ENCODE results near the gene BCL6. TPM values are rescaled to one million over a fixed set of nuclear protein-coding genes. Genes with fewer than 3 reads are reported as not detected.

The BCL6 gene
- total RNA-seq, 1 experiment from 2014 or later, result 2.8 TPM

DNA sequence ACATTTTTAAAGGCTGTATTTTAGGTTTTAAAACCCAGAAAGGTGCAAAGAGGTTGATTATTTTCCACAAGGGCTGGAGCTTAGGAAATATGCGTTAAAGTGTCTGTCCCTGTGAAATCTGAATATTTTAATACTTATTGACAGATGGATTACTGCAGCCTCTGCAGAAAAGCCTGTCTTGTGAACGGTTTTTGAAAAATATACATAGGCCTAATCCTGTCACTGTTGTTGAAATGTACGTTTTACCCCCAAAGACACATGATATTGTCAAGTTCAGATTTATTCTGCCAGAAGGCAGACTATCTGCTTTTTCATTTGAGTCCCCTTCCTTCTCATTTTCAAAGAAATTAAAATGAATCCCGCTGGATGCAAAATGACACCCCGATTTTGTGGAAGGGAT, 2.2 kb upstream of the BCL6 start:
- Histone ChIP-seq H3K36me3 (replicated peaks; ENCODE audit: control insufficient read depth, insufficient read depth, low read length) (no peaks in the 10 kb centered on the region), H3K27me3 (ENCODE audit: control insufficient read depth, insufficient read depth, low read length) (peaks cover 18% of the 10 kb centered on the region), H3K4me3 (ENCODE audit: insufficient read depth, low read depth, low read length) (no peak overlapping the region)
- no peak for DNase-seq

DNA sequence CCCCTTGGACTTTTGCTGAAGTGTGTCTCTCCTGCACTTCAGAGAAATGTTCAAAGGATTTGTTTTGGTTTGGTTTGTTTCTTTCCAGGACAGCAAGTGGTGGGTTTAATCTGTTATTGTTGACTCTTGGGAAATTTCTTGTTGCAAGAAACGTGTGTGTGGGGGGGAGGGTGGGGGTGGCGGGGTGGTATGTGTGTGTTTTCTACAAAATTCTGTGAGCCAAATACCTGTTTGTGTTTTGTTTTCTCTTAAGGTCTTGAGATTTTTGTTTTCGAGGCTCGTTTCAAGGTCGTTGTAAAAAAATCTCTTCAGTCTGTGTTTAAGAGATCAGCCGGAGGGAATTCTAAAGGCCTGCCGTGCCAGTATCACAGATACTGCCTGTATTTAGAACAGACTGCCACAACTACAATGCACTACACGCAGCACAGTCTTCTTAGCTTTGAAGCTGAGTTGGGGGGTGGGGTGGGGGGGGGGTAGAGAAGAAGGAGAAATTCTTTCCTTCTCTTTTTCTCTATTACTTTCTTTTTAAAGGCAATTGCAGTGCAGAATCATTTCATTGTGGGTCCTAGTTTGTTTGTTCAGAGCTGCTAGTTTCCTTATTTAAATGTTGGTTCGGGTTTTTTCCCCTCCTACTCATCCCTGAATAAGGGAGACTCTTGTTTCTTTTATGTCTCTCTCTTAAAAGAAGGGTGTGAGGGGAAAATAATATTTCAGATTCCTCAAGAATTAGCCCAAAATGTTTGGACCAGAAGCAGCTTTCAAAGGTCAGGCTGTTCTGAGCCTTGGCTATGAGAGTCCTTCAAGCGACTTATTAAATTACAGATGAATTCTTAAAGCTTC, 1.4 kb upstream of the BCL6 start:
- Histone ChIP-seq H3K27me3 (ENCODE audit: control insufficient read depth, insufficient read depth, low read length) (peaks cover 19% of the 10 kb centered on the region), H3K4me3 (ENCODE audit: insufficient read depth, low read depth, low read length) (no peak overlapping the region), H3K36me3 (replicated peaks; ENCODE audit: control insufficient read depth, insufficient read depth, low read length) (no peaks in the 10 kb centered on the region)
- peak; percentile 28 for DNase-seq

DNA sequence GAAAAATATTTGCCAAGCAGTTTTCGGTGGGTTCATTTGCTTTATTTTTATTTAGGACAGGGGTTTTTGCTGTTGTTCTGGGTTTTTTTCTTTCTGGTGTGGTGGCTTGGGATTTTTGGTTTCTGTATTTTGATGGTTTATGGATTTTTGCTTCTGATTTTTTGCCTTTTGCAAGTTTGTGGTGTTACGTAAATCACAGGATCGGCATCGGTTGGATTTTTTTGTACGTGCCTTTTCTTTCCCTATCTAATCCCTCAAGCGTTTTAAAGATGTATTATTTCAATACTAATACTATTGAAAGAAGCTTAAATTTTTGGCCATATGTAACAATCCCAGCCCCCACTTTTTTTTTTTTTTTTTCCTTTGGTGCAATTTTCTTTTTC, 782 bp upstream of the BCL6 start:
- Histone ChIP-seq H3K27me3 (ENCODE audit: control insufficient read depth, insufficient read depth, low read length) (peaks cover 26% of the 10 kb centered on the region), H3K4me3 (ENCODE audit: insufficient read depth, low read depth, low read length) (peak overlapping the region; percentile 32), H3K36me3 (replicated peaks; ENCODE audit: control insufficient read depth, insufficient read depth, low read length) (no peaks in the 10 kb centered on the region)
- no peak for DNase-seq

DNA sequence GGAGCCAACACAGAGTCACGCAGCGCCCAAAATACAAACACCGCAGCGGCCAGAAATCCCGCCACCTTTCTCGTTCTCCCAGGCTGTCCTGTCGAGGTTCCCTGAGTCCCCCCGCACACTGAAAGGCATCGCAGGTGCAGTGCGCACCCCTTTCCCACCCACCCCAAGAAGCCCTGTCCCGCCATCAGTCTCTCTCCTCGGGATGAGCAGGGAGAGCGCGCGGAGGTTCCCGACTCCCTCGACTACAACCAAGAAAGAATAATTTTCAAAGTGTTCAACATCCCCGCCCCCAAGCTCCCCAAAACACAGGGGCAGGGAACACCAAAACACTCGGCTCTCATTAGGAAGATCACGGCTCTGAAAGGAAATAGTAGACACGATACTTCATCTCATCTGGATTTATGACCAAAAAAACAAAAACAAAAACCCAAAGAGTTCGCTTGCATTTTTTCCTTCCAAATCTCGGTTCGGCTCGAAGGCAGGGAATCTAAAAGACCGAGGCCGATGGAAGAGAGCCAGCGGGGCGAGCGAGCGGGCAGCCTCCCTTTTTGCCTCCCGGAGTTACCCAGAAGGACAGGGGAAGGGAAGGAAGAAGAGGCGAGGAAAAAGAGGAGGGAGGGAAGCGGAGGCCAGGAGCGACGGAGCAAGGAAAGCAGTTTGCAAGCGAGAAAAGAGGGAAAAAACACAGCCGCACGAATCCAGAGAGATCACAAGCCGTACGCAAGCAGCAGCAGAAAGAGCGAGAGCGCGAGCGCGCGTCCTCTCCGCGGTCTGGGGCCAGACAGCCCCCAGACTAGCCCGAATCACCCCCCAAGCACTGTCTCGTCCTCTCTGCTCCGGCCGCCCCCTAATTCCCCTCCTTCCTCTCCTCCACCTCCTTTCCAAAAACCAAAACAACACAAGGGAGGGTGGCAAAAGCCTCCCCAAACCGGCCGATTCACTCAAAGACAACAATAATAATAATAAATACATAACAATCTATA, 808 bp downstream of the BCL6 start:
- Histone ChIP-seq H3K27me3 (ENCODE audit: control insufficient read depth, insufficient read depth, low read length) (peaks cover 29% of the 10 kb centered on the region), H3K4me3 (ENCODE audit: insufficient read depth, low read depth, low read length) (peak overlapping the region; percentile 79), H3K36me3 (replicated peaks; ENCODE audit: control insufficient read depth, insufficient read depth, low read length) (no peaks in the 10 kb centered on the region)
- peak; percentile 74 for DNase-seq

DNA sequence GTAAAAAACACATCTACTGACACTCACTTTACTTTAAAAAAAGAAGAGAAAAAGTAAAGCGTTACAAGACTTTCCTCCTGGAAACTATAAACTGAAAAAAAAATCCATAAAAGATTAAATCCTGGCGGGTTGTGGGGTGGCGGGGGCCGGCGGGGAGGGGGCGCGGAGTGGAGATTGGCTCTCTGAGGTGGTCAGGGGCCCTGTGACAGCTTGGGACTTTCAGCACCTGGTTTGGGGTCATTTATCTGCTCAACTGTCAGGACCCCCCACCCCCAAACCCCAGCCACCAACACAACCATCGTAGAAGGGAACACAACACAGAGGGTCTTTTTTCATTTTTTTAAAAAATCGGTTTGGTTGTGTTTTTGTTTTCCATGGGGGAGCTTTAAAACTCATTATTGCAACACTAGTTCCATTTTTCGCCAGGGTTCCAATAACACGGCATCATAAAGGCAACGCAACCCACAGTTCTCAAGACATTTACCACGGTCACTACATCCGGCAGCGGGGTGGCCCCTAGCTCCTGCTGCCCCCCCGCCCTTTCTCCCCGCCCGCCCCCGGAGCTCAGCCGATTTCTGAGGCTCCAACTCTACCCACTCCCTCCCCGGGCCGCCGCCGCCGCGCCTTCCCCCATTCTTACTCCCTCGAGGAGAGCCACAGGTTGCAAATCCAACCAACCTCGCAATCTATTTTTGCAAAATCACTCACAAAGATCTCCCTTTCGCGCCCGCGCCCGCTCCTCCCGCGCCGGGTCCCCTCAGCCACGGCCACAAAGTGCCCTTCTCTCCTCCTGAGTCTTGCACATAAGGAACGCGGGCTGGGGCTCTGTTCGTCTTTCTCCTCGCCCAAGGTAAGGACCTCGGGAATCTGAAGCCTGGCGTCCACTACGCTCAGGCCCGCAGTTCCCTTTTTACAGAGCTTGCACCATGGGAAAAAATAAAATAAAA, 1.8 kb downstream of the BCL6 start:
- DNase-seq, result peak; percentile 71
- H3K4me3 ChIP-seq (ENCODE audit: insufficient read depth, low read depth, low read length), result peak overlapping the region; percentile 79
- no peaks in the 10 kb centered on the region for H3K36me3 ChIP-seq (replicated peaks; ENCODE audit: control insufficient read depth, insufficient read depth, low read length)

DNA sequence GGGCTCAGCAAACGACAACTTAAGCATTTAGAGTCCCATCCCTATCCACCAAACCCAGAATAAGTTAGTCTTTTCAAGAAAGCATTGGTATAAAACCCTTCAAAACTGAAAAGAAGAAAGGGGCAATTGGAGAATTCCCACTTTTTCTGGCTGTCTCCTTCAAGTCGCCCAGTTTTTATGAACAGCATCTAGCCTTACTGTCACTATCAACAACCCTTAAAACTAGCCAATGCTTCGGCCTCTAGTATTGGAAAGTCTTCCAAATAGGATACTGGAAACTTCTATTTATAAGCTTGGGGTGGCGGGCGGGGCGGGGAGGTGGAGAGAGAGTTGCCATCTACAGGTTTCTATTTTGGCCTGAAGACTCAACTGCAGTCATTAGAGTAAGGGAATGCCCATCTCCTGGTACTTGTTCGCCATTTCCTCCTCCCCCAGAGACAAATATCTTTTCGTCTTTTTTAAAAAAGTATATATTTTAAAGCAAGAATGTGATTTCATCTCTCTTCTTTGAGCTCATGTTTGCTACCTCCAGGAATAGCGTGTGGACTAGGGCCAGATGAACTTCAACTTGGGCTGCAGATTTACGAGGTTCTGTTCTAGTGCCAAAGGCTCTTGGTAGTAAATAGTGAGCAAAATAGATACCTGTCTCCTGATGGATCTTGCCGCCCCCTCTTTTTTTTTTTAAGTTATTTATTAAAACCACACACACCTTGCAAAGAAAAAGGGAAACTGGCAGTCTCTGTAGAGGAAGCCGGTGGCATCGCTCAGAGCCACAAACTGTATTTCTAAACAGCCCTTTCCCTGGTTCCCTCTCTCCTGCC, 2.7 kb downstream of the BCL6 start:
- Histone ChIP-seq H3K36me3 (replicated peaks; ENCODE audit: control insufficient read depth, insufficient read depth, low read length) (no peaks in the 10 kb centered on the region), H3K27me3 (ENCODE audit: control insufficient read depth, insufficient read depth, low read length) (peaks cover 29% of the 10 kb centered on the region), H3K4me3 (ENCODE audit: insufficient read depth, low read depth, low read length) (no peak overlapping the region; the same call in 1 of the 2 replicates)
- DNase-seq, result peak; percentile 45

More for the DNA sequence above, 1.8 kb downstream of the BCL6 start:
- H3K27me3 ChIP-seq (ENCODE audit: control insufficient read depth, insufficient read depth, low read length), result peaks cover 29% of the 10 kb centered on the region

DNA sequence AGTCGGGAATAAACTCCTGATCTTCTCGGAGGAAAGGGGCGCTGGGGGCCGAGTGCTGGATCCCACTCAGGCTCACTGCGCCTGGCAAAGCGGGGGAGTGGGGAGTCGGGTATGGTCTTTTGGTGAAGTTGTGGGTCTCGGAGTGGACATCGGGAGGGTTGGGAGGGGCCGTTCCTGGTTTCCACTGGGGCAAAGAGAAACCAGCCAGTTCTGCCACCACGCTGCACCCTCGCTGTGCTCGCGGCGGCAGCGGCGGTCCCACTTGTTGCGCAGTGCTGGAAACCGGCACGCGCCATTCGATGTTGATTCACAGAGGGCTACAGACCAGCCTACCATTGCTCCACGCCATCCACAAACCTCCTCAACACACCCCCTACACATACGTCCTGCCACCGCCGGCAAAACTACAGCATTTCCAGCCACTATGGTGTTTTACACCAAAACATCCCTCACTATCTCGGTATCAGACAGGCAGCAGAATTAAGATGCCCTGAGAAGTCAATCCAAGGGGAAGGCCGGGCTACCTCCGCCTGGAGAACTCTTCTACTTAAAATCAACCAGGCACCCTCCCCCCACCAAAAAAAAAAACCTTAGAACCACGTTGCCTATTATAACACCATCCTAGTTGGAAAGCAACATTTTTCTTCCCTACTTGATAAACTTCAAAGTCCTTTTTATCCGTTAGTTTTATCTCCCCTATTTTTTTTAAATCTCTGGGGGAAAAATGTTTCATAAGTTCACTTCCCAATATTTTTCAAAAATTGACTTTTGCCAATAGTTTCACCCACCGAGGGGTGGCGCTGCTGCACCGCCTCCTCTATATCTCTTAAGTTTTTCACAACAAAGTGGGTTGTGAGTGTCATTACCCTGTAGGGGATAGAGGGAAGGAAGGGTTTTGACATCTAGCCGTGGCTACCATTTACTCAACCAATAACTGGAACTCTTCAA, 3.6 kb downstream of the BCL6 start:
- H3K4me3 ChIP-seq (ENCODE audit: insufficient read depth, low read depth, low read length), result peak overlapping the region; percentile 48
- peaks cover 34% of the 10 kb centered on the region for H3K27me3 ChIP-seq (ENCODE audit: control insufficient read depth, insufficient read depth, low read length)
- H3K36me3 ChIP-seq (replicated peaks; ENCODE audit: control insufficient read depth, insufficient read depth, low read length), result no peaks in the 10 kb centered on the region
- peak; percentile 79 for DNase-seq

DNA sequence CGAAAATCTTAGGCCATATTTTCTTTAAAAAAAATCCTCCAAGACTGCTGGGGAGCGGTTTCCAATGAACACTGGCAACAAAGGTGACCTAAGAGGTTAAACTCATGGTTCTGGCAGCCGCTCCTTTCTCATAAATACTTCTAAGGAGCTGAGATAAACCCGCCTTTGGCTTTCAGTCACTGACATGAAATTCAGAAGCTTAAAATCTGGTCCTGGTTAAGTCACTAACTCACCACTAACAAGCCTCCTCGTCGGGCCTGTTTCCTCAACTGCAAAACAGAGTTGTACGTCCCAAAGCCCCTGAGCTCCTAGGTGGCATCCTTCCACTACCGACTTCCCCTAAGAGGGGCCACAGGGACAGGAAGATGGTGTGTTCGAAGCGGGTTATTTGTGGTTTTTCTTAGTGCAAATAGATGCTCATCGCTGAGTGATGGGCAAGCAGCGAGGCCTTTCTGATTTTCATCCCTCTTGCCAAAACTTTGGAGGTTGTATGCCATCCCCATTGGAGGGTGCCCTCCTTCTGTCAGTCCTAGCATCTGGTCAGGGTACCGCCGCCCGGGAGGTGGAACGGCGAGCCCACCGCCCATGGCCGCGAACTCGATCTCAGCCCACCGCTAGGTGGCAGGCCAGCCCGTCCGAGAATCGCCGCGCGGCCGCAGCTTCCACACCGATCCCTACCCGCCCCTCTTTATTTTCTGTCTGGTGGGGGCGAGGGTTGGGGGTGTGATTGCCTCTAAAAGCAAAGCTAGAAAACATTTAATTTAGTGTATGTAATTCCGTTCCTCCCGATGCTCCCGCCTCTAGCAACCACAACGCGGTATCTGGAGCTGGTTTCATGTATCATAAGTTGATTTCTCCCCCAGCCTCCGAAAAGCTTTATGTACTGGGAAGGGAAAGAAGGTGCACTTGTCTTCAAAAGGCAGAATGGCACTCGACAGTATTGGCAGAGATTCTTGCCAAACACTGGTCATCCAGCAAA, 4.6 kb downstream of the BCL6 start:
- Histone ChIP-seq H3K4me3 (ENCODE audit: insufficient read depth, low read depth, low read length) (peak overlapping the region; percentile 65), H3K36me3 (replicated peaks; ENCODE audit: control insufficient read depth, insufficient read depth, low read length) (no peaks in the 10 kb centered on the region), H3K27me3 (ENCODE audit: control insufficient read depth, insufficient read depth, low read length) (peaks cover 34% of the 10 kb centered on the region)
- DNase-seq, result peak; percentile 88

DNA sequence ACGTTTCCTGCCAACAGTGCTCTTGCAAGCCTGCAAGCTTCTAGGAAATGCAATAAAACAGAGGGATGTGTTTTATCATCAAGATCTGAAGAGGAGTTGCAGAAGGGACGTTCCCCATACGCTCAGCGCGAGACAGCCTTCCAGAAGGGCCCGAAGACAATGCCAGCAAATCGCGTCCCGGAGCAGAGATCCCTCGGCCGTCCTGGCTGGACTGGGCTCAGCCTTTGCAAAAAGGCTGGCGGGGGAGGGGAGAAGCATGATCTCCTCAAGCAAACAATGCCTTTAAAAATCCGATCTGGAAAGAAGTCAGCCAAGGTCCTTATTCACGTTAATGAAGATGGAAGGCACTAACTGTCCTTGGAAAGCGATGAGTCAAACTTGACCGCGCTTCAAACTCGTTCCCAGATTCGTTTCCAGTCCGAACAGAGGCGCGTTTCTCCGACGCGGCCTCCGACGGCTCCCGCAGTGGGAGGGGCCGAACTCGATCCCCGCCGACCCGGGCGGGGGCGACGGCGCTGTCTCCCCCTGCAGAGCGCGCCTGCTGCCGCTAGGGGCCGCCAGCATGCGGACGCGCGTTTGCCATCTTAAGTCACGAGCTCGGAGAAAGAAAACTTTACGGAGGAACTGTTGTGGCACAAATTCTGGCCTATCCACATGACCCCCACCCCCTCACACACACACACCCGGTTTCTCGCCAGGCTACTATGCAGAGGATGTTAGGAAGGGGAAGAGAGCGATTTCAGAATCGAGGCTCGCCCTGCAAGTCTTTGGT, 5.5 kb downstream of the BCL6 start:
- Histone ChIP-seq H3K36me3 (replicated peaks; ENCODE audit: control insufficient read depth, insufficient read depth, low read length) (no peaks in the 10 kb centered on the region), H3K4me3 (ENCODE audit: insufficient read depth, low read depth, low read length) (peak overlapping the region; percentile 65), H3K27me3 (ENCODE audit: control insufficient read depth, insufficient read depth, low read length) (peaks cover 34% of the 10 kb centered on the region)
- peak; percentile 93 for DNase-seq

DNA sequence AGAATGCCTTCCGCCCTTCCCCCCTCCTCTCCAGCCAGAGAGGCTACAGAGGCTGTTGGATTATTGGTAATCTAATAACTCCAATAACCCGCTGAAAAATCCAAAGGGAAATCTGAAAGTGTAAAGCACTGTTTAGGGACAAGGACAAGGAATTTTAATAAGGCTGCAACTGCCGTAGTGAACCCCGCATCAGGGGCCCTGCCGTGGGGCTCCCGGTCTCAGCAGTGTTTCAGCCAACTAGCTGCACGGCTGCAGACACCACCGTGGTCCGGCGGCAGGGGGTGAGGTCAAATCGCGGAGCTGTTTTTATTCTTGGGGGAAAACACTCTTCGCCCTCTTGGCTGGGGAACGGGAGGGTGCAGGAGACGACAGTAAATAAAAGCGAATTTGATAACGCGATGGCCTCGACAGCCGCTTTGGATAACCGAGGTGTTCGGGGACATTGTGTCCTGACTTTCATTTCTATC, 6.1 kb downstream of the BCL6 start:
- H3K4me3 ChIP-seq (ENCODE audit: insufficient read depth, low read depth, low read length), result peak overlapping the region; percentile 65
- H3K36me3 ChIP-seq (replicated peaks; ENCODE audit: control insufficient read depth, insufficient read depth, low read length), result no peaks in the 10 kb centered on the region
- peaks cover 29% of the 10 kb centered on the region for H3K27me3 ChIP-seq (ENCODE audit: control insufficient read depth, insufficient read depth, low read length)
- peak; percentile 75 for DNase-seq

Measured in H7 (cell line).